Ureter (tissue), 1 donor: ENCODE measurements around the gene CXCL13. TPM values are rescaled to one million over a fixed set of nuclear protein-coding genes. Genes with fewer than 3 reads are reported as not detected.
"Not testable (repeated sequence)": the region's sequence is repeated elsewhere in the genome, so short reads cannot be mapped to it uniquely, and the experiment has no call there.

Experiments used
- DNase-seq: peaks from one replicate; pipeline ENCODE4 v3.0.0-alpha.2; 2020; ENCODE audit warnings: low spot score
- total RNA-seq: library from RNA; stranded (reverse); gene quantifications from one replicate; pipeline ENCODE4 v1.2.4, GENCODE V29; 2023
- donor health status: DM: yes; HTN: yes; CAD: no.

Gene CXCL13, protein sequence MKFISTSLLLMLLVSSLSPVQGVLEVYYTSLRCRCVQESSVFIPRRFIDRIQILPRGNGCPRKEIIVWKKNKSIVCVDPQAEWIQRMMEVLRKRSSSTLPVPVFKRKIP
- total RNA-seq = 1.6 TPM

DNA sequence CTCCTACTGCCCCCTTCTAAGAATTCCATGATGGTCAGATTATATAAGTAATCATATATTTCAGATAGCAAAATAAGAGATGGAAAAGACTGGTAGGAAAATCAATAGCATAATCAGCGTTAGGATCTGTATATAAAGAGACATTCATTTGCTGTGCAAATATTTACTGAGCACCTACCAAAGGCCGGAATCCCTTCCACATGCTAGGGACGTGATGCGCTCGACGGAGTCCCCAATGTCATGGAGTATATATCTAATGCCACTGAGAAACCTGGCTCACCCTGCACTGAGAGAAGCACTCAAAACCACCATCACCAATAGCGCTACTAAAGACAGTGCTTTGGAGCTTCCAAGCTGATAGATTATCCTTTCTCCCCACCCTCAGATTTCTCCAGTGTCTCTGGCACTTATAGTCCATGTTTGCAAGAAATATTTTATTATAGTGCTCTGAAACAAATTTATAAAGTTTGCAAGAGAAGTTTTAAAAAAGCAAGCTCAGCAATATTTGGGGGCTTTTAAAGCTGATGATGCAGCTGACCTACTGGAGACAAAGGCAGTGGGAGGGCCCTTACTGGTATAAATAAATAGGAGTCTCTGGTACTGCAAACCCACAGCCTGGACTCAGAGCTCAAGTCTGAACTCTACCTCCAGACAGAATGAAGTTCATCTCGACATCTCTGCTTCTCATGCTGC is at the start of gene CXCL13:
CXCL13 (plus strand) TSS at position 611 of the 693 bp plus-strand sequence; CDS start at position 657, 46 bp downstream.
- no peak for DNase-seq

DNA sequence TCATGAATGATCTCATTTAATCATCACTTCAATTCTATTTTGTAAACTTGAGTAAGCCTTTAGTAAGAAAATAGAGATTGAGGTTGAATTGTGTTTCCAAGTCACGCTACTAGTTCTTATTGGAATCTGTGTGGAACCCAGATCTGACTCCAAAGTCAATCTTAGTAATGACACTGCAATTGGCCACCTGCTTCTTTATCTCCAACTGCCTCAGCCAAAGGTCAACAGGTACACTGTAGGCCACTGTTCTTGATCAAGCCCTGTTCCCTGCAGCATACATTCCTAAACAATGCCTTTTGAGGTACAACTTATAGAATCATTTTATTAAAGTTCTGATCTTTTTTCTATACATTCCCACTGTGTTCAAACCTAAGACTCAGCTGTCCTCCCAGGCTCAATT is 45.5 kb upstream of the CXCL13 start:
- no peak for DNase-seq

GRCh38 chr4:77561720-77562119 is 43.9 kb upstream of the CXCL13 start:
- DNase-seq = not testable (repeated sequence)

DNA sequence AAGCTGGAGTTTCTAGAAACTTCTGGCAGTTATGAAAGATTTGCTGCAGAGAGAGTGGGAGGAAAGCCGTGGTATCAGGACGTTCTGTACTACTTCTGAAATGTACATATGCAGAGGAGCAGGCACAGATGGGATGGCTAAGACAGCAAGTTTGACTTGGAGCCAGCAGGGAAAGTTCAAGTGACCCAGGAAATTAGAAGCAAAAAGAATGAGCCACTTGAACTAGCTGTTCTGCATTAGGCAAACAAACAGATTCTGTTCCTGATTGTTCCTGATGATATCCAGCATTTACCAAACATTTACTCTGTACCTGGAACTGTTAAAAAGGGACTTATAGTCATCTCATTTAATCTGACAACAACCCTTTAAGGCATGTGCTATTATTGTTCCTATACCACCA is 41.4 kb upstream of the CXCL13 start:
- peak; percentile 63 for DNase-seq

- DNase-seq = no peak
Observed at GRCh38 chr4:77566148-77566547, 39.5 kb upstream of the CXCL13 start.

DNA sequence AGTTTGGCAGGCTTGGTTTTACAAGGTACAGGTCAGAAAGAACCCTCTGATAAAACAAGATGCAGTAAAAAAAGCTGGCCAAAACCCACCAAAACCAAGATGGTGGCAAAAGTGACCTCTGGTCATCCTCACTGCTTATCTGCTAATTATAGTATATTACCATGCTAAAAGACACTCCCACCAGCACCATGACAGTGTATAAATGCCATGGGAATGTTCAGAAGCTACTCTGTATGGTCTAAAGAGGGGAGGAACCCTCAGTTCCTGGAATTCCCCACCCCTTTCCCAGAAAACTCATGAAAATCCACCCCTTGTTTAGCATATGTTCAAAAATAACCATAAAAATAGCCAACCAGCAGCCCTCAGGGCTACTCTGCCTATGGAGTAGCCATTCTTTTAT is 38.1 kb upstream of the CXCL13 start:
- no peak for DNase-seq

GRCh38 chr4:77570508-77571214 is 35.0 kb upstream of the CXCL13 start:
- DNase-seq = not testable (repeated sequence)

DNA sequence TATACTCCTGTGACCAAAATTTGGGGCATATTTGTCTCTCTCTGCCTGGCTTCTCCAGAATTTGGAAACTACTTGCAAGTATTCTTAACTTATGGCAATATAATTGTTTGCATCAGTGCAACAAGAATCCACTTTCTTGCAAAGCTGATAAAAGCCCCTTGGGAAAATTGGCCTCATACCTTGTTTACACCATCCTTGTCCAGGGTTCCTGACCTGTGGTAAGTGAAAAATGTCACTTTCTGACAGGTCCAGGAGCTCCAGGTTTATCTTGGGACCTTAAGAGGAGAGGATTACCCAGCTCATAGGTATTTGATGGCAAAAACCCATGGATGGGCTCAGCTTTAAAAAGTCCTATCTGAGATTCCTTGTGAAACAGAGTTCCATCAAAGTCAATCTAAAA is 29.3 kb upstream of the CXCL13 start:
- DNase-seq = no peak

- DNase-seq = no peak
Observed at GRCh38 chr4:77578145-77578544, 27.5 kb upstream of the CXCL13 start.

GRCh38 chr4:77579406-77580076 is 26.1 kb upstream of the CXCL13 start:
- DNase-seq = no peak

DNA sequence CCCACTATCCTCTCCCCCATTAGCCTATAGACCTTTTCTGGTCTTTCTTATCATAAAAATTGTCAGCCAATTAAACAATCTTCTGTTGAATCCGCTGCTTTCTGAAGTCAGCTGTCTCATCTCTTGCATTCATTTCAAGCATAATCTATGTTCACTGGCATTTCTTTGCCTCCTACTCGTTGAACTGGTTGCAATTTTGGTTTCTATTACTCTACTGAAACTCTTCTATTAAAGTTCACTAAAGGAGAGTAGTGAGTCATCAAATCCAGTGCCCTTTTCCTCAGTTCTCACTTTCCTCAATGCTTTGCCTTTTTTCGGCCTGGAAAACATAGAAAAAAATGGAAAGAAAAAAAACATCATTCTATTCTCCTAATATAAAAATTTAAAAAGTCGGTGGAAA is 23.9 kb upstream of the CXCL13 start:
- DNase-seq = no peak

GRCh38 chr4:77582156-77582555 is 23.5 kb upstream of the CXCL13 start:
- DNase-seq = no peak

DNA sequence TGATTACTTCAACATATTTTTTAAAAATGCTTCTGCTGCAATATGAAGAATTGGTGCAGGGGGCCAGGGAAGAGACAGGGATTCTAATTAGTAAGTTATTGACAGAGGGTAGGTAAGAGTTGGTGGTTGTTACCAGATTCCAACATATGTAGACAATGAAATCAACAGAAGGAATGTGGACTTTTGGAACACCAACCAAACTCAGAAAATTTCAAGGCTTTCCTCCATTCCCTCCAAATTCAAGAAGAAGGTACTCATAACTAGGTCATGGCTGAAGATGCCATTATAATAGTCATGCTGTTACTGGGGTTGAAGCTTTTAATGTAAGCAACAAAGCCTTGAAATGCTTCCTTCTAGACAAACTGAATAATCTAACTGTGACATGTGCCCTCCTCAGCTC is 22.9 kb upstream of the CXCL13 start:
- no peak for DNase-seq

- peak; percentile 67 for DNase-seq
Observed at GRCh38 chr4:77586951-77587383, 18.7 kb upstream of the CXCL13 start.

DNA sequence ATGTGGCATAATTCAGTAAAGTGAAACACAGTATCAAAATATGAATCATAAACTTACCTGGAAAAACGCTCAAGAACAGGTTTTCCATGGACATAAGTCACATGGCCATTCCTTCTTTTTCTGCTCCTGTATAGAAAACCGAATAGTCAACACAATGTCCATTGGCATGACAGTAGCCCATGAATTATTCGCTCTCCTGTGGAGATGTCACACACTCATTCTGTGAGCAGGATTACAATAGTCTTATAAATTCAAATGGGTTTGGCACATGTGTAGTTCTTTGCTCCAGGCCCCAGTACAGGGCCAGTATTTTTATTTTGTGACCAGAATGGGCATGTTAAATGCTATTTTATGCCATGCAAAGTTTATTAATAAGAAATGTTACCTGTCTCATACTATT is 15.1 kb upstream of the CXCL13 start:
- no peak for DNase-seq

DNA sequence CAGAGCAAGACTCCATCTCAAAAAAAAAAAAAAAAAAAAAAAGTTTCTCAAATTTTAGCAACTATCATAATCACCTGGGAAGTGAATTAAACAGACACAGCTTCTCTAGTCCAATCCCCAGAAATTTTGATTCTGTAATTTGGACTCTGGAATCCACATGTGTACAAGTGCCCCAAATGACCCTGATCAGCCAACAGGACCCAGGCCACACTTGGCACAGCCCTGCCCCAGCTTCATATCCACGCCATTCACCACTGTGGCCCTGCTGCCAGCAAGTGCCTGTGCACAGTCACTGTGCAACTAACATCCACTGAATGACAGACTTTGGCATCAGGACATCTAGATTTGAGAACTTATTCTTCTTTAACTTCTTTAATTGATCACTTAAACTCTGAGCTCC is 14.1 kb upstream of the CXCL13 start:
- DNase-seq = no peak

DNA sequence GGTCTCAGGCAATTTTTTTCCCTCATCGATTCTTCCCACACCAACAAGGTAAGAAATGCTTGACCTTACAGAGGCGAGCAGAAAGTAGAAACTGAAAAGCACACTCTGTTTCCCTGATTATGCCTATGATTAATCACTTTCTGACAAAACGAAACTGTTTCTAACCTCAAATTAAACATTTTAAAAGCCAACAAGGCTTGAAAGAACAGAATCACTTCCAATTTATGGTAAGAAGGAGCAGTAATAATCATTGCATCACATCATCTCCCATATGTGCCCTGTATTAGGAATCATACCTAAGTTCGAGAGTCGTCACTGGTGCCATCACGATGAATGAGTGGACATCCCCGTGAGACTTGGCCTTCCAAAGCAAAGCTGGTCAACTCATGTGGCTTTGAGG is 12.5 kb upstream of the CXCL13 start:
- no peak for DNase-seq

DNA sequence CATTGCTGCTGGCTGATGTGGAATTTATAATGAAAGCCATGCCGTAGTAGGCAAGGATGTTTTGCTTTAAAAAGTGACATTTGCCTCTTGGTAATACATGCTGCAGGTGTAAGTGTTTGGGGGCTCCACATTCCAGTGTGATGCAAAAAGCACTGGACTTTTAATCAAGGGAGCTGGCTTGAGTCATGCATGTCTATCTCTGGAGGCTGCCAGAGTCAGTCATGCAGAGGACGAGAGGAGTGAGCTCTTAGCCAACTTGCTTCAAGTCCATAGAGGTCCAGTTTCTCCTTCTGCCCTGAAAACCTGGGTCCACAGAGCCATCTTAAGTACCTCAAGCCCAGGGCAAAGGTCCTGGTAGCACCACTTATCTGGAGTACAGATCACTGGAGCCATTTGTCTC is 11.6 kb upstream of the CXCL13 start:
- DNase-seq = no peak

DNA sequence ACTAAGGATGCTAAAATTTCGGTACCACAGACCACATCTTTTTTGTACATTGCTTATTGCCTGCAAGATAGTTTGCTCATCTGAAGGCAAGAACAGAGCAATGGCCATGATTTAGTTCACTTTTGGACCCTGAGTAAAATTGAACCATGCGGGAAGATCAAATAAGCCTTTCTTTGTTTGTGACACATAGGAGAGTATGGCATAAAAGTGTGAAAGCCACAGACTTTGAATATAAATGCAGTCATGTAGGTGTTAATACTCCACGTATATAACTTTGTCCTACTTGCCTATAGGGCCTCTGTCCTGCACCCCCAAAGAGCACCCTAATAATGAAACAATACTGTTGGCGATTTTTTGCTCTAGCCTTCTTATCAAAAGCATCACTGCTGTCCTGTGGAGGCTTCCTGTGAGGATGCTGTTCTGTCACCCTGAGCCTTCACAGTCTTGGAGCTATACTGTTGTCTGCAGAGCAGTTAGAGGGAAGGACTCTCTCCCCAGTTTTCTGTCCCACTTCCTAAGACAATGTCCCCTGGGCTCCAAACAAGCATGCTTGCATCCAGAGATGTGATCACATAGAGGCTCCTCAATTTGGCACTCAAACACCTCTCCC is 10.2 kb upstream of the CXCL13 start:
- no peak for DNase-seq

DNA sequence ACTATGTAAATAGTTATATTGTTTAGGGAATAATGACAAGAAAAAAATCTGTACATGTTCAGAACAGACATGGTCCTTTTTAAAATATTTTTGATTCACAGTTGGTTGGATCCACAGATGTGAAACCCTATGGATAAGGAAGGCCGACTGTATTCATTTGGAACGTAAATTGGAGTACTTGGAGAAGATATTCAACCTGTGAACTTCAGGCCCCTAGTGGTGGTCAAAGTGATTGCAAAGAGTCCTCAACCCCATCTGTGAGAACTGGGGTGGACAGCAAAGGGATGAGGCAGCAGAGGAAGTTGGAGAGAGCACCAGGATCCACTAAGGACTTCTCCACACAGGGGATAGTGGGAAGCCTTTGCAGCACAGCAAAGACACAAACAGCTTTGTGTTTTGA is 6.2 kb upstream of the CXCL13 start:
- no peak for DNase-seq

DNA sequence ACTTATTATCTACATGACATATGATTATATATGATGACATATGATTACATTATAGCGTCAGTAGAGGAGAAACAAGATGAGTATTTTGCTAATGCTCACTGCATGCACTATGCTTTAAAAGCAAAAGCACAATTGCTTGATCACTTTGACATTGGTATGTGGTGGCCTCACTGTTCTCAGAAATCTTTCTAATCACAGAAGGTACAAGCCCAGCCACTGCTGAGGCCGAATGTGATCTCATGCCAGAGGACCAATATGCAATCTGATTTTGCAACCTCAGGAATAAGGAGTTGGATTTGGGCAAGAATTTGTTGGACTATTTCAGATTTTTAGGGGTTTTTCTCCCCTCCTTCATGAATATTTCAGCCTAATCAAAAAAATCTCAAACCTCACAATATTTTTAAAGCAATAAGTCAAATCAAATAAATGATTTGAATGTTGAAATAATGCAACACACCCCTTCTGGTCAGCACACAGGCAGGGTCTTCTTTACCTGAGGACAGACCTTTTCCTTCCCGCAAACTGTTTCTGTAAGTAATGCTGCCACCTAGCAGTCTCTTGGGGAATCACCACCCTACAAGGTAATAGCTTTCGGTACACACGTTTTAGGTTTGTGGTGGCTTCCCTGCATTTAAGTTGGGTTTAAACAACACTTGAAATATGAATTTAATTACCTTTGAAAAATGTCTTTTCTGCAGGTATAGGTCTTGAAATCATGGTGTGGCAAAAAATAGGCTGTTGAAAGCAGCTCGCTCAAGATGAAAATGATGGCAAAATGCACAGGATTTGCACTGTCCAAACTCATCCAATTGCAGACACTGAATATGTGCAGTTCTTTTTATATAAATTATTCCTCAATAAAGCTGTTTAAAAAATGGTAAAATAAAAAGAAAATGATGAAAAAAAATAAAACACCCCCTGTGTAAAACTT is 4.8 kb upstream of the CXCL13 start:
- DNase-seq = peak; percentile 47
